OCI-LY1 (cell line): ENCODE measurements around the gene CD2AP.

Experiments used
- EZH2 ChIP-seq: fragments of 200-600 bp; sonication (generic), shearing (Covaris generic); IDR thresholded peaks from 2 replicates; pipeline ENCODE4 v1.8.0; 2017; ENCODE audit warnings: borderline replicate concordance, mixed run types, mild to moderate bottlenecking, antibody characterized with exemption, low read length, moderate library complexity, mixed read lengths
- TF ChIP-seq, protein P1 (sequence below): fragments of 200-600 bp; sonication (generic), shearing (Covaris generic); IDR thresholded peaks from 2 replicates; pipeline ENCODE4 v1.5.1; 2017; ENCODE audit warnings: mild to moderate bottlenecking, antibody characterized with exemption, low read length, moderate library complexity, mixed read lengths

DNA sequence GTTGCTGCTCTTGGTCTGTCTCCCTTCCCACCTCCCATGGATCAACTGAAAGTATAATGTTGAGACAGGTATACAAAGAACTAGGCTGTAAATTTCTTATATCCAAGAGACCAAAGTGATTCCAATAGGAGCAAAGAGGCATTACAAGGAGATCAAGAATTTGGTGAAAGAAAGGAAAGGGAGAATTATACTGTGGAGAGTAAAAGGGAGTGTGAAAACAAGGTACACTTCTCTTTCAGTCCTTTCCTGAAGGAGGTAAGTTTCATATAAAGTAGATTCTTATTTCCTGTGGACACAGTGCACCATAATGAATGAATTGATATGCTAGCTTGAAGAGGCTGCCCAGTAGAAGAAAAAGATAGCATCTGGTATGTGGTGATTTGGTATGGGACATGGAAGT is 49.7 kb downstream of the CD2AP start:
- TF ChIP-seq, protein P1, sequence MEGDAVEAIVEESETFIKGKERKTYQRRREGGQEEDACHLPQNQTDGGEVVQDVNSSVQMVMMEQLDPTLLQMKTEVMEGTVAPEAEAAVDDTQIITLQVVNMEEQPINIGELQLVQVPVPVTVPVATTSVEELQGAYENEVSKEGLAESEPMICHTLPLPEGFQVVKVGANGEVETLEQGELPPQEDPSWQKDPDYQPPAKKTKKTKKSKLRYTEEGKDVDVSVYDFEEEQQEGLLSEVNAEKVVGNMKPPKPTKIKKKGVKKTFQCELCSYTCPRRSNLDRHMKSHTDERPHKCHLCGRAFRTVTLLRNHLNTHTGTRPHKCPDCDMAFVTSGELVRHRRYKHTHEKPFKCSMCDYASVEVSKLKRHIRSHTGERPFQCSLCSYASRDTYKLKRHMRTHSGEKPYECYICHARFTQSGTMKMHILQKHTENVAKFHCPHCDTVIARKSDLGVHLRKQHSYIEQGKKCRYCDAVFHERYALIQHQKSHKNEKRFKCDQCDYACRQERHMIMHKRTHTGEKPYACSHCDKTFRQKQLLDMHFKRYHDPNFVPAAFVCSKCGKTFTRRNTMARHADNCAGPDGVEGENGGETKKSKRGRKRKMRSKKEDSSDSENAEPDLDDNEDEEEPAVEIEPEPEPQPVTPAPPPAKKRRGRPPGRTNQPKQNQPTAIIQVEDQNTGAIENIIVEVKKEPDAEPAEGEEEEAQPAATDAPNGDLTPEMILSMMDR: no peak
- TF ChIP-seq EZH2: no peak
